ENCODE results near the gene TSPEAR.
"Not testable (repeated sequence)": the region's sequence is repeated elsewhere in the genome, so short reads cannot be mapped to it uniquely, and the experiment has no call there.

Gene TSPEAR

GRCh38 chr21:44556879-44557278, 154.5 kb downstream of the TSPEAR start:
- in situ Hi-C loops (cut with MboI; ENCODE audit: low sequenced_read_pairs): no loop called here

DNA sequence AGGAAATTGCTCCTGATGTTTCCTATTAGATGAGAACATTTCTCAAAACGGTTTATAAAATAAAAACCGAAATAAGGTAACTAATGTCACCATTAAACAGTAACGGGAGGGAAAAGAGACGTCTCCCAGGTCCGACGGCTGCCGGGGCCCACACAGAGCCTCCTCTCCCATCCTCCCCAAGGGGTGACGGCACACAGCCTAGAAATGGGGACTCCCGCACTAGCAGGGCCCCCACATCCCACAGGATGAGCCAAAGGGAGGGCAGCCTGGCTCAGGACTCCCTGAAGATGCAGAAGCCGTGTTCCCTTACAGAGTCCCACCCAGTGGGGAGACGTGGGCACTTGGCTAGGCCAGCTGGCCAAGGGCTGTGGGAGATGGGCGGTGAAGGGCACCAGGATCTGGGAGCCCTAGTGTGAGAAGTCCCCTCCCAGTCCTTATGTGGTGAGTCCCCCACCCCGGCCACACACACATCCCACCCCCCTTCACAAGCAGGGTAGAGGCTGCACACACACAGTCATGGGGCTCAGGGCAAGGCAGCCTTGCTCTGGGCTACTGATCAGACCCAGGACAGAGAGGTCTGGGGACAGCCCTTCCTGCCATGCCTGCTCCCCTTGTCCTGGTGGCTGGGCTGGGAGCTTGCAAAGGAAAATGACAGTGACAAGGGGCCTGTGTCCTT, 156.0 kb downstream of the TSPEAR start:
- in situ Hi-C loops (cut with MboI; ENCODE audit: low sequenced_read_pairs): no loop called here

GRCh38 chr21:44552681-44553080, 158.7 kb downstream of the TSPEAR start:
- in situ Hi-C loops (cut with MboI; ENCODE audit: low sequenced_read_pairs): no loop called here

GRCh38 chr21:44552136-44552535, 159.2 kb downstream of the TSPEAR start:
- in situ Hi-C loops (cut with MboI; ENCODE audit: low sequenced_read_pairs): no loop called here

DNA sequence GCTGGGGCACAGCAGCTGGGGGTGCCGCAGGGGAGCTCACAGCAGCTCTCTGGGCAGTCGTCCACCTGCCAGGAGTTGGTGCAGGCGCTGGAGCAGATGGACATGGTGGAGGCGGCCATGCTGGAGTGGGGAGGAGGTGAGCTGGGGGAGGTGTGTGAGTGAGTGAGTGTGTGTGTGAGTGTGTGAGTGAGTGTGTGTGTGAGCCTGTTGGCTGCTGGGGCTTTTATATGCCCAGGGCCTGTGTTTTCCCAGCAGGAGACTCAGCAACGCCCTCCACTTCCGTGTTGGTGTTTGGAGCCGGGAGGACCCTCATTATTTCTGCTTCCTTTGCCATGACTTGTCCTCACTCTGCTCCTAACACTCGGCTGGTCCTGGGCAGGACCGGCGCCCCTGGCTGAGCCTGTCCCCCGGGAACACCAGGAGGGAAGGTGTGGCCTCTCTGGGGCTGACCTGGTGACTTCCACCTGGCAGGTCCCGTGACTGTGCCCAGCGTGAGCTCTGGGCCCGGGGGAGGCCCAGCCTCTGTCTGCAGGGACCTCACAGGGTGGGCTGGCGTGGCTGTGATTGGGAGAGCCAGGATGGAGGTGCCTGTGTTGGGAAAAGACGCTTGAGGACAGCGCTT, 159.9 kb downstream of the TSPEAR start, which contains the start of gene KRTAP10-2:
TSS of gene KRTAP10-2 (minus strand) at position 166 of the 622 bp plus-strand sequence. CDS start at position 119, 47 bp downstream.
- in situ Hi-C loops (cut with MboI; ENCODE audit: low sequenced_read_pairs): no loop called here

DNA sequence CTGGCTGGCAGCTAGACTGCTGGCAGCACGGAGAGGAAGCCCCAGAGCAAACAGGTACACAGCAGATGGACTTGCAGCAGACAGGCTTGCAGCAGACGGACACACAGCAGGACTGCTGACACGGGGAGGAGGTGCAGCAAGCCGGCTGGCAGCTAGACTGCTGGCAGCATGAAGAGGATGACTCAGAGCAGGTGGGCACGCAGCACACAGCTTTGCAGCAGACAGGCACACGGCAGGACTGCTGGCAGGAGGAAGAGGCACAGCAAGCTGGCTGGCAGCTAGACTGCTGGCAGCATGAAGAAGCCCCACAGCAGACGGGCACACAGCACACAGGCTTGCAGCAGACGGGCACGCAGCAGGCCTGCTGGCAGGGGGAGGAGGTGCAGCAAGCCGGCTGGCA, 160.6 kb downstream of the TSPEAR start:
- in situ Hi-C loops (cut with MboI; ENCODE audit: low sequenced_read_pairs): no loop called here

GRCh38 chr21:44550285-44550684, 161.1 kb downstream of the TSPEAR start:
- in situ Hi-C loops (cut with MboI; ENCODE audit: low sequenced_read_pairs): not testable (repeated sequence)

- in situ Hi-C loops (cut with MboI; ENCODE audit: low sequenced_read_pairs): no loop called here
These were observed 161.7 kb downstream of the TSPEAR start for GRCh38 chr21:44549525-44550211.

GRCh38 chr21:44548922-44549321, 162.4 kb downstream of the TSPEAR start:
- in situ Hi-C loops (cut with MboI; ENCODE audit: low sequenced_read_pairs): no loop called here

DNA sequence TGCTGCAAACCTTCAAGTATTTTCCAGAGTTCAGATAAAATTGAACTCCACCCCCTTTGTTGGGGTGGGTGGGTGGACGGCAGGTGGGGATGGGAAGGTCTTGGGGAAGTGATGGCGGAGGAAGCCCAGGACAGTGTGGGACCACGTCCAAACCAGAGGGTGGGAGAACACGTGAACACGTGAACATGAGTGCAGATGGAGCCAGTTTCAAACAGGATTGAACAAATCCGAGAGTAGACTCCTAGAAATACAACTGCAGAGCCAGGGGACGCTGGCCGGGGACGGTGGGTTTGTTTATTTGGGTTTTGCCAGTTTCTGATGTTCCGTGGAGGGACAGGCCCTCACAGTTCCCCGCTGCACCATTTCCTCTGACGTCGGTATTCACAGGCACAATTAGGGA, 163.0 kb downstream of the TSPEAR start:
- in situ Hi-C loops (cut with MboI; ENCODE audit: low sequenced_read_pairs): no loop called here

- in situ Hi-C loops (cut with MboI; ENCODE audit: low sequenced_read_pairs): no loop called here
These were observed 163.6 kb downstream of the TSPEAR start for GRCh38 chr21:44547656-44548331.

GRCh38 chr21:44544566-44544965, 166.8 kb downstream of the TSPEAR start:
- in situ Hi-C loops (cut with MboI; ENCODE audit: low sequenced_read_pairs): no loop called here

- in situ Hi-C loops (cut with MboI; ENCODE audit: low sequenced_read_pairs): no loop called here
These were observed 168.7 kb downstream of the TSPEAR start for GRCh38 chr21:44542716-44543115.

DNA sequence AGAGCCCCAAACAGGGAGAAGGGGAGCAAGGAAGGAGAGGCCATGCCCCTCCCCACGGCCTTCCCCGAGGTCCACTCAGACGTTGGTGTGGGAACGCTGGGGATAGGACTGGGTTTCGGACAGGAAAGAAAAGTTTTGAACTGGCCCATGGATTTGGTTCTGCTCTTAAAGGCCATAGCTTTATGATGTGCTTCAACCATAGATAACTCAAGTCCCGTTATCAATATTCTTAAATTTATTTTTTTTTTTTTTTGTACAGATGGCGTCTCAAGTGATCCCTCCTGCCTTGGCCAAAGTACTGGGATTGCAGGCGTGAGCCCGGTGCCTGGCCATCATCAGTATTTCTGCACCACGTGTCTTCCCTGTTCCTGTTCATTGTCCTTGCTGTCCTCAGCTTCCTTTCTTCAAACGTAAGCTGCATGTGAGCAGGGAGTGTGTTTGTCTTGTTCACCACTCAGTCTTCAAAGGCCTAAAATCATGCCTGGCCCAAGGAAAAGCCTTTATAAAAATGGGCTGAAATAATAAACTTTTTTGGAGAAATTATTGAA, 170.6 kb downstream of the TSPEAR start:
- in situ Hi-C loops (cut with MboI; ENCODE audit: low sequenced_read_pairs): no loop called here

DNA sequence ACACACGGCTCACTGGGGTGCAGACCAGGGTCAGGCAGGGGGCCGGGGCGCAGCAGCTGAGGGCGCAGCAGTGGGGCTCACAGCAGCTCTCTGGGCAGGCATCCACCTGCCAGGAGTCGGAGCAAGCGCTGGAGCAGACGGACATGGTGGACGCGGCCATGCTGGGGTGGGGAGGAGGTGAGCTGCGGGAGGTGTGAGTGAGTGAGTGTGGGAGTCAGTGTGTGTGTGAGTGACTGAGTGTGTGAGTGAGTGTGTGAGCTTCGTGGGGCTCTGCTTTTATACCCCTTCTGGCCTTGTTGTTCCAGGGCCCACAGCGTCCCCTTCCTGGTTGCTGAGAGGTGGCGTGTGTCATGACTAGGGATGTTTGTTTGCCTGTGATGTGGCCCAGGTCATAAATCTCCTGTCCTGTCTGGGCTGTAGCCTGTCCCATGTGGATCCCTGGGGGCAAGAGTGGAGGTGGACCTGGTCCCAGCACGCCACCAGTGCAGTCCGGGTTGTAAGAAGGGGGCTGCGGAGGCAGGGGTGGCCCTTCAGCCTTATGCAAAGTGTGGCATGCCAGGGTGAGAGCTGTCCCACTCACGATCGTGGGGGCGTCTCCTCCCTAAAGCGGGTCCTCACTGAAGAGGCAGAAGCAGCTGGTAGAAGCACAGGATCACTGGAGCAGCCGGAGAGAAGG, 171.2 kb downstream of the TSPEAR start, which contains the start of gene KRTAP10-1:
TSS of gene KRTAP10-1 (minus strand) at position 205 of the 676 bp plus-strand sequence. CDS start at position 160, 45 bp downstream.
- in situ Hi-C loops (cut with MboI; ENCODE audit: low sequenced_read_pairs): no loop called here

DNA sequence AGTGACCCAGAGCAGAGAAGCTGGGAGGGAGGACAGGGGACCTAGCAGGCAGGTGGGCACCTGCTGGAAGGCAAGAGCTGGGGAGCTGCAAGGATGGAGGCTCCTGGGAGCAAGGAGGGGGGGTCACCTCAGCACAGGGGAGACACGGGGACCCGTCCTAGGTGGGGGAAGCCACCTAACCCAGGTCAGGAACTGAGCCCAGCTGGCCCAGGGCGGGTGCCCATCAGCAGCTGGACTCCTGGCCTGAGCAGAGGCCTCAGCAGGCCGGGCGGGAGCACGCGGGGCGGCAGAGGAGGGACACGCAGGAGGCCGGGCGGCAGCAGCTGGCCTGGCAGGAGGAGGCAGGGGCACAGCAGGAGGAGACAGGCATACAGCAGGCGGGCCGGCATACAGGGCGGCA, 172.3 kb downstream of the TSPEAR start:
- in situ Hi-C loops (cut with MboI; ENCODE audit: low sequenced_read_pairs): no loop called here

DNA sequence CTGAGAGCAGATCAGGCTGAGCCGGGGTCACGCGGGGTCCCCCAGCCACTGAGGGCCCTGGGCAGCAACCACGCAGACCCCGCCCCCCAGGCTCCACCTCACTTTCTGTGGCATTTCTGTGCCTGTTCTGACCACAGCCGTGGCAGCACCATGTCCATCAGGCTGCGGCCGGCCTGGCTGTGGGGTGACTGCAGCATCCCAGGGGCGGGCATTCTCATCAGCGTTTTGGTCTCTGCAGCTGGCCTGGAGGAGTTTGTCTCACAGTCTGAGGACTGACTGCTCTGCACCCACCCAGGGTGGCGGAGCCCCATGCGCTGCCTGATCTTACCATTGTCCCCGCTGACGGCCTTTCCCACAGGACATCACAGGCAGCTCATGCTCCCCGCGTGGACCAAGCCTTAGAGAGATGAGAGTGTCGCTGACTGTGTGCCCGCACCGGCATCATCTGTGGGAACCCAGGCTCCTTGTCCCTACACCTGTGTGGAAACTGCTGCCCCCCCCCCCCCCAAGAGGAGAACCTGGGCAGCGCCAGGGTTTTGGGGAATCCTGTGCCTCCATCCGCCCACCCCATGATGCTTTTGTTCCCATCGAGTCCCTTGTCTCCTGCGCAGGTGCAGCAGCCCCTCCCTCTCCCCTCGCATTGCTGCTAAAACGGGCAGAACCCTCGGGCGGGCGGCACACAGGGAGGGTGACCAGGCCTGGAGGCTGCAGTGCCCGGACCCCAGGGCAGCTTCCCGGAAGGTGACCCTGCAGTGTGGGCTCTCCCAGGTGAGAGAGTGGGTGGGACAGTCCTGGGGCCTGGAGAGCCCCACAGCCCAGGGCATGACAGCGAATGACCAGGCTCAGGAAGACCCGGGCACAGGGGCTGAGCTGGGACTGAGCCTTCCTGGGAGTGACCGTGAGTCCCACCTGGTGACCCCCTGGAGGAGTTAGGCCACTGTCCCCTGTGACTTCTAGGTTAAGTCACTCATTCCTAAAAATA, 173.2 kb downstream of the TSPEAR start:
- in situ Hi-C loops (cut with MboI; ENCODE audit: low sequenced_read_pairs): no loop called here

DNA sequence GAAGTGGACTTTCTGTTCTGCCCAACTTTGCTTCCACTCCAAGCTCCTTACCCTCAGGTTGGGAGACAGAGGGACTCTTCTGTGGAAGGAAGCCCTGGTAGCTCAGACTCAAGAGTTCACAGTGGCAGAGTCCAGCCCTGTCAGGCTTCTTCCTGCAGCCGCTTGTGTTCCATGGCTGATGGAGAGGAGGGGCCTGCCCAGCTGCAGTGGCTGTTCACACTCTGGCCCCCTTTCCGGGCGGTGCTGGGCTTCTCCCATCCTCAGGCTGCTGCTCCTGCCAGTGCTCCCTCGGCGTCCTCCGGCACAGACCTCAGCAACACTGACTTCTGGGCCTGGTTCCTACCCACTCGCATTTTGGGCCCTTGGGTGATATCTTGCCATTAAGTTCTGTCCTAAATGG, 175.4 kb downstream of the TSPEAR start:
- in situ Hi-C loops (cut with MboI; ENCODE audit: low sequenced_read_pairs): no loop called here

GRCh38 chr21:44534688-44535087, 176.7 kb downstream of the TSPEAR start:
- in situ Hi-C loops (cut with MboI; ENCODE audit: low sequenced_read_pairs): no loop called here
